Measurements from ENCODE around the gene PRRT1B. TPM values are rescaled to one million over a fixed set of nuclear protein-coding genes. Genes with fewer than 3 reads are reported as not detected.
"Not testable (repeated sequence)": the region's sequence is repeated elsewhere in the genome, so short reads cannot be mapped to it uniquely, and the experiment has no call there.

The PRRT1B gene
- total RNA-seq, 5 donors from 2014 or later (not counting 1 experiment from before 2014, with no cell fraction given): not detected

GRCh38 chr9:131543141-131543540 is 2.2 kb upstream of the PRRT1B start:
- H3K27me3 ChIP-seq (replicated peaks in 1 of 2; ENCODE audit: control insufficient read depth in 2 of 2, extremely low read depth in 1 of 2, insufficient read depth in 2 of 2, low read length in 1 of 2): peaks cover 6 to 31% of the 10 kb centered on the region in 2 experiments
- Mint-ChIP-seq H3K36me3 (peaks cover 3% of the 10 kb centered on the region), H3K27me3 (peaks cover 16 to 23% of the 10 kb centered on the region in 2 donors), H3K4me1 (peaks cover 27 to 47% (median 36%) of the 10 kb centered on the region in 3 donors), H3K4me3 (no peak overlapping the region), H3K9me3 (peaks cover 0 to 12% (median 8%) of the 10 kb centered on the region in 3 donors), H3K27ac (no peak overlapping the region)
- H3K4me3 ChIP-seq (ENCODE audit: control insufficient read depth in 1 of 2, extremely low read depth in 1 of 2, low read length in 1 of 2): no peak overlapping the region
- DNase-seq (no peak), ATAC-seq (replicated peaks in 1 of 4) (no peak)
- H3K36me3 ChIP-seq (ENCODE audit: control insufficient read depth in 2 of 2, extremely low read depth in 1 of 2, insufficient read depth in 1 of 2, low read length in 1 of 2): no peaks in the 10 kb centered on the region
- H3K4me1 ChIP-seq (ENCODE audit: control insufficient read depth in 1 of 2, extremely low read depth in 1 of 2, insufficient read depth in 2 of 2, low read length in 2 of 2): peaks cover 9 to 48% of the 10 kb centered on the region in 2 experiments
- no peak overlapping the region for H3K27ac ChIP-seq (ENCODE audit: low read length)
- H3K9me3 ChIP-seq: no peaks in the 10 kb centered on the region
- WGBS (ENCODE audit: insufficient coverage): no CpG with 5 or more reads among the region's 6 CpGs
- ChIA-PET CTCF (no interaction called here), POLR2A (no interaction called here)

GRCh38 chr9:131545786-131546335 is 538 bp downstream of the PRRT1B start:
- CTCF ChIA-PET: no interaction called here
- no peak overlapping the region for H3K27ac Mint-ChIP-seq
- peaks cover 12 to 27% (median 18%) of the 10 kb centered on the region in 3 donors for H3K4me1 Mint-ChIP-seq
- 6% methylated on average over 29 of the region's 30 CpGs for WGBS (ENCODE audit: insufficient coverage)
- Histone ChIP-seq H3K9me3 (no peaks in the 10 kb centered on the region), H3K4me3 (ENCODE audit: control insufficient read depth in 1 of 2, extremely low read depth in 1 of 2, low read length in 1 of 2) (peak overlapping the region; percentile 44 to 57), H3K4me1 (ENCODE audit: control insufficient read depth in 1 of 2, extremely low read depth in 1 of 2, insufficient read depth in 2 of 2, low read length in 2 of 2) (peaks cover 4 to 24% of the 10 kb centered on the region in 2 experiments), H3K36me3 (ENCODE audit: control insufficient read depth in 2 of 2, extremely low read depth in 1 of 2, insufficient read depth in 1 of 2, low read length in 1 of 2) (no peaks in the 10 kb centered on the region), H3K27ac (ENCODE audit: low read length) (no peak overlapping the region), H3K27me3 (replicated peaks in 1 of 2; ENCODE audit: control insufficient read depth in 2 of 2, extremely low read depth in 1 of 2, insufficient read depth in 2 of 2, low read length in 1 of 2) (peaks cover 6 to 39% of the 10 kb centered on the region in 2 experiments)
- DNase-seq: no peak
- ATAC-seq (replicated peaks in 1 of 4): peak in 2 of 4 experiments; percentile 13 to 29
- peaks cover 12% of the 10 kb centered on the region for H3K36me3 Mint-ChIP-seq
- peaks cover 40 to 48% of the 10 kb centered on the region in 2 donors for H3K27me3 Mint-ChIP-seq
- peak overlapping the region in 2 of 3 donors; percentile 34 to 62 for H3K4me3 Mint-ChIP-seq
- POLR2A ChIA-PET: no interaction called here
- H3K9me3 Mint-ChIP-seq: peaks cover 0 to 17% (median 8%) of the 10 kb centered on the region in 3 donors

- Mint-ChIP-seq H3K4me1 (peaks cover 12 to 26% (median 16%) of the 10 kb centered on the region in 3 donors), H3K27ac (no peak overlapping the region), H3K27me3 (peaks cover 40 to 51% of the 10 kb centered on the region in 2 donors), H3K9me3 (peaks cover 0 to 17% (median 8%) of the 10 kb centered on the region in 3 donors), H3K36me3 (peaks cover 12% of the 10 kb centered on the region), H3K4me3 (peak overlapping the region; percentile 62 to 72 (median 71))
- H3K27ac ChIP-seq (ENCODE audit: low read length): no peak overlapping the region
- no peaks in the 10 kb centered on the region for H3K9me3 ChIP-seq
- ChIA-PET CTCF (interaction anchor here in 1 of 2 donors (0.7 kb wide), 1 partner anchor 140 kb away, joined by 5 read pairs; no protein-coding TSS in a partner anchor), POLR2A (interaction anchor here (0.6 kb wide), 2 partner anchors 83 to 199 kb away, joined by 3 to 5 read pairs; no protein-coding TSS in a partner anchor)
- DNase-seq (peak in 7 of 35 experiments; percentile 12 to 29 (median 20)), ATAC-seq (replicated peaks in 1 of 4) (peak; percentile 34 to 57 (median 44))
- H3K27me3 ChIP-seq (replicated peaks in 1 of 2; ENCODE audit: control insufficient read depth in 2 of 2, extremely low read depth in 1 of 2, insufficient read depth in 2 of 2, low read length in 1 of 2): peaks cover 6 to 39% of the 10 kb centered on the region in 2 experiments
- H3K4me3 ChIP-seq (ENCODE audit: control insufficient read depth in 1 of 2, extremely low read depth in 1 of 2, low read length in 1 of 2): peak overlapping the region; percentile 44 to 71
- 6% methylated on average over 31 of the region's 49 CpGs for WGBS (ENCODE audit: insufficient coverage)
- no peaks in the 10 kb centered on the region for H3K36me3 ChIP-seq (ENCODE audit: control insufficient read depth in 2 of 2, extremely low read depth in 1 of 2, insufficient read depth in 1 of 2, low read length in 1 of 2)
- H3K4me1 ChIP-seq (ENCODE audit: control insufficient read depth in 1 of 2, extremely low read depth in 1 of 2, insufficient read depth in 2 of 2, low read length in 2 of 2): peaks cover 4 to 22% of the 10 kb centered on the region in 2 experiments
These were observed 1.2 kb downstream of the PRRT1B start for GRCh38 chr9:131546336-131547084.

GRCh38 chr9:131549186-131549585 is 3.9 kb downstream of the PRRT1B start:
- H3K27ac Mint-ChIP-seq; H3K9me3 Mint-ChIP-seq; H3K4me3 ChIP-seq (ENCODE audit: control insufficient read depth in 1 of 2, extremely low read depth in 1 of 2, low read length in 1 of 2); ATAC-seq (replicated peaks in 1 of 4); H3K4me3 Mint-ChIP-seq; CTCF ChIA-PET; H3K27ac ChIP-seq (ENCODE audit: low read length); DNase-seq; POLR2A ChIA-PET; H3K36me3 ChIP-seq (ENCODE audit: control insufficient read depth in 2 of 2, extremely low read depth in 1 of 2, insufficient read depth in 1 of 2, low read length in 1 of 2); H3K9me3 ChIP-seq: not testable (repeated sequence)
- Mint-ChIP-seq H3K4me1 (peaks cover 12 to 24% (median 16%) of the 10 kb centered on the region in 3 donors), H3K27me3 (peaks cover 53 to 70% of the 10 kb centered on the region in 2 donors), H3K36me3 (peaks cover 15% of the 10 kb centered on the region)
- H3K4me1 ChIP-seq (ENCODE audit: control insufficient read depth in 1 of 2, extremely low read depth in 1 of 2, insufficient read depth in 2 of 2, low read length in 2 of 2): peaks cover 4 to 22% of the 10 kb centered on the region in 2 experiments
- H3K27me3 ChIP-seq (replicated peaks in 1 of 2; ENCODE audit: control insufficient read depth in 2 of 2, extremely low read depth in 1 of 2, insufficient read depth in 2 of 2, low read length in 1 of 2): peaks cover 9 to 59% of the 10 kb centered on the region in 2 experiments
- 78% methylated on average over 8 of the region's 10 CpGs for WGBS (ENCODE audit: insufficient coverage)

GRCh38 chr9:131550465-131550864 is 5.1 kb downstream of the PRRT1B start:
- H3K4me3 Mint-ChIP-seq; ATAC-seq (replicated peaks in 1 of 4); POLR2A ChIA-PET; H3K36me3 ChIP-seq (ENCODE audit: control insufficient read depth in 2 of 2, extremely low read depth in 1 of 2, insufficient read depth in 1 of 2, low read length in 1 of 2); H3K9me3 Mint-ChIP-seq; CTCF ChIA-PET; H3K27ac ChIP-seq (ENCODE audit: low read length); H3K4me3 ChIP-seq (ENCODE audit: control insufficient read depth in 1 of 2, extremely low read depth in 1 of 2, low read length in 1 of 2); H3K9me3 ChIP-seq; H3K27ac Mint-ChIP-seq; DNase-seq: not testable (repeated sequence)
- peaks cover 58 to 68% of the 10 kb centered on the region in 2 donors for H3K27me3 Mint-ChIP-seq
- WGBS (ENCODE audit: insufficient coverage): 86% methylated on average over 8 of the region's 8 CpGs
- H3K27me3 ChIP-seq (replicated peaks in 1 of 2; ENCODE audit: control insufficient read depth in 2 of 2, extremely low read depth in 1 of 2, insufficient read depth in 2 of 2, low read length in 1 of 2): peaks cover 6 to 61% of the 10 kb centered on the region in 2 experiments
- peaks cover 15% of the 10 kb centered on the region for H3K36me3 Mint-ChIP-seq
- H3K4me1 Mint-ChIP-seq: peaks cover 16 to 25% (median 17%) of the 10 kb centered on the region in 3 donors
- H3K4me1 ChIP-seq (ENCODE audit: control insufficient read depth in 1 of 2, extremely low read depth in 1 of 2, insufficient read depth in 2 of 2, low read length in 2 of 2): peaks cover 4 to 23% of the 10 kb centered on the region in 2 experiments

- ATAC-seq (replicated peaks in 1 of 4) (no peak), DNase-seq (no peak)
- Mint-ChIP-seq H3K4me3 (no peak overlapping the region), H3K27ac (no peak overlapping the region), H3K4me1 (peaks cover 14 to 17% (median 14%) of the 10 kb centered on the region in 3 donors), H3K9me3 (peaks cover 0 to 6% (median 0%) of the 10 kb centered on the region in 3 donors), H3K27me3 (peaks cover 66 to 74% of the 10 kb centered on the region in 2 donors), H3K36me3 (peaks cover 15% of the 10 kb centered on the region)
- Histone ChIP-seq H3K27ac (ENCODE audit: low read length) (no peak overlapping the region), H3K9me3 (no peaks in the 10 kb centered on the region), H3K4me3 (ENCODE audit: control insufficient read depth in 1 of 2, extremely low read depth in 1 of 2, low read length in 1 of 2) (no peak overlapping the region), H3K4me1 (ENCODE audit: control insufficient read depth in 1 of 2, extremely low read depth in 1 of 2, insufficient read depth in 2 of 2, low read length in 2 of 2) (peaks cover 0 to 7% of the 10 kb centered on the region in 2 experiments), H3K36me3 (ENCODE audit: control insufficient read depth in 2 of 2, extremely low read depth in 1 of 2, insufficient read depth in 1 of 2, low read length in 1 of 2) (no peaks in the 10 kb centered on the region), H3K27me3 (replicated peaks in 1 of 2; ENCODE audit: control insufficient read depth in 2 of 2, extremely low read depth in 1 of 2, insufficient read depth in 2 of 2, low read length in 1 of 2) (peaks cover 6 to 53% of the 10 kb centered on the region in 2 experiments)
- POLR2A ChIA-PET: no interaction called here
- WGBS (ENCODE audit: insufficient coverage): 100% methylated on average over 1 of the region's 6 CpGs
- CTCF ChIA-PET: no interaction called here
These were observed 6.7 kb downstream of the PRRT1B start for GRCh38 chr9:131552030-131552429.
